Transverse colon (tissue), 4 donors: ENCODE data around the gene TEX30. TPM values are rescaled to one million over a fixed set of nuclear protein-coding genes. Genes with fewer than 3 reads are reported as not detected.

Source experiments
- DNase-seq: peaks from one replicate; pipeline ENCODE4 v3.0.0-alpha.2; 2019
- H3K27ac ChIP-seq, 4 donors: fragments of 200-600 bp; sonication (generic); 2 replicates each; pipeline ENCODE4 v1.5.1; 2016 to 2018; ENCODE audit warnings: inconsistent platforms in 4 of 4
- H3K27me3 ChIP-seq: fragments of 200-600 bp; sonication (generic); 2 replicates; pipeline ENCODE4 v1.5.1; 2017; ENCODE audit warnings: inconsistent platforms
- H3K36me3 ChIP-seq, 4 donors: fragments of 200-600 bp; sonication (generic); 2 replicates each; pipeline ENCODE4 v1.5.1; 2017 to 2019; ENCODE audit warnings: inconsistent platforms in 4 of 4
- H3K4me1 ChIP-seq, 4 donors: fragments of 200-600 bp; sonication (generic); 2 replicates each; pipeline ENCODE4 v1.5.1; 2017 to 2020; ENCODE audit warnings: inconsistent platforms in 4 of 4
- H3K4me3 ChIP-seq, 4 donors: fragments of 200-600 bp; sonication (generic); 1 replicate in 1 of 4; 2 replicates in 3 of 4; pipeline versions ENCODE4 v1.5.1 to v1.6.1; 2017 to 2019; ENCODE audit warnings: inconsistent platforms in 4 of 4
- H3K9me3 ChIP-seq, 2 donors: fragments of 200-600 bp; sonication (generic); 2 replicates each; pipeline ENCODE4 v1.5.1; 2017 to 2019; ENCODE audit warnings: inconsistent platforms in 2 of 2
- EP300 ChIP-seq: sonication (generic); formaldehyde crosslinking; IDR thresholded peaks from one replicate; pipeline ENCODE4 v1.6.1; 2017; ENCODE audit warnings: antibody characterized with exemption, low read depth
- POLR2A ChIP-seq: fragments of 450-650 bp; IDR thresholded peaks from one replicate; pipeline ENCODE4 v1.6.1; 2016; ENCODE audit warnings: antibody characterized with exemption, mild to moderate bottlenecking, moderate library complexity
- POLR2AphosphoS5 ChIP-seq, 3 donors: sonication (generic); formaldehyde crosslinking; IDR thresholded peaks; one replicate each; pipeline ENCODE4 v1.6.1; 2016; ENCODE audit warnings: antibody characterized with exemption in 3 of 3
- WGBS, 2 donors: methylation state at CpG; one replicate each; pipeline ENCODE4 v1.1.5; 2018; ENCODE audit warnings: low coverage in 1 of 2; 5-methylcytosine and 5-hydroxymethylcytosine counted together
- in situ Hi-C, 4 donors: fragments of 200-750 bp; cut with MboI; loops; one replicate each; pipeline versions ENCODE4 v1.15.0 to v1.15.1; 2017; ENCODE audit warnings: low sequenced_read_pairs in 3 of 4, low pct_ligation_motif_present in 1 of 4, low pct_unique_long_range_greater_than_20kb in 1 of 4
- intact Hi-C: fragments of 100-400 bp; cut with DNase I; formaldehyde crosslinking; loops from one replicate; pipeline ENCODE4 v1.15.1; 2023; ENCODE audit warnings: low total_unique reads
- total RNA-seq, 4 donors: library from RNA; depleted of rRNA; stranded (reverse); fragments of >200 nt; gene quantifications; one replicate each; pipeline ENCODE4 v1.1.0, GENCODE V29; 2016
- TF ChIP-seq, protein P1 (sequence below), 5 experiments: fragments of 200-600 bp in 3 of 5; fragments of 450-650 bp in 2 of 5; sonication (generic) in 3 of 5; IDR thresholded peaks; 1 replicate in 2 of 5; 2 replicates in 3 of 5; pipeline ENCODE4 v1.5.1; 2016 to 2017; ENCODE audit warnings: antibody characterized with exemption in 5 of 5, inconsistent platforms in 3 of 5, mild to moderate bottlenecking in 2 of 5, moderate library complexity in 1 of 5

Gene TEX30
- total RNA-seq, 4 donors from 2014 or later, result 5.4 to 6.0 (median 6.0) TPM; not detected in 1

DNA sequence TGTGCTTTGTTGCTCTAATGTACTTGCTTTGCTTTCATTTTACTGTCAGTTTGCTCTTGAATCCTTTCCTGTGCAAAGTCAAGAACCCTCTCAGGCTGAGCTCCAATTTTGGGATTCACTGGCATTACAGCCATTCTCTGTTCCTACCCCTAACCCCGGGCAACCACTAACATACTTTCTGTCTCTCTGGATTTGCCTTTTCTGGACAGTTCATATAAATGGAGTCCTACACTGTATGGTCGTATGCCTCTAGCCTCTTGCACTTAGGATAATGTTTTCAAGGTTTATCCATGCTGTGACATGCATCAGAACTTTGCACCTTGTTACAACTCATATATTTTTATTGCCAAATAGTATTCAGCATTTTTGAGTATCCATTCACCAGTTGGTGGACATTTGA is 2.7 kb upstream of the TEX30 start:
- H3K4me1 ChIP-seq, result peaks cover 0 to 13% (median 11%) of the 10 kb centered on the region in 4 donors
- in situ Hi-C loops (no loop called here), intact Hi-C loops (loop anchor here (10.0 kb wide), 1 partner anchor 181 kb away; the partner anchor contains the start of gene TPP2)
- 76% methylated on average over 2 of the region's 2 CpGs; no CpG with 5 or more reads in 1 of the 2 donors for WGBS, 2 donors
- H3K36me3 ChIP-seq, result no peaks in the 10 kb centered on the region
- no peaks in the 10 kb centered on the region for H3K9me3 ChIP-seq
- no peak for TF ChIP-seq POLR2A
- DNase-seq, result no peak
- H3K27ac ChIP-seq, result no peak overlapping the region
- H3K4me3 ChIP-seq, result no peak overlapping the region
- H3K27me3 ChIP-seq, result no peaks in the 10 kb centered on the region

DNA sequence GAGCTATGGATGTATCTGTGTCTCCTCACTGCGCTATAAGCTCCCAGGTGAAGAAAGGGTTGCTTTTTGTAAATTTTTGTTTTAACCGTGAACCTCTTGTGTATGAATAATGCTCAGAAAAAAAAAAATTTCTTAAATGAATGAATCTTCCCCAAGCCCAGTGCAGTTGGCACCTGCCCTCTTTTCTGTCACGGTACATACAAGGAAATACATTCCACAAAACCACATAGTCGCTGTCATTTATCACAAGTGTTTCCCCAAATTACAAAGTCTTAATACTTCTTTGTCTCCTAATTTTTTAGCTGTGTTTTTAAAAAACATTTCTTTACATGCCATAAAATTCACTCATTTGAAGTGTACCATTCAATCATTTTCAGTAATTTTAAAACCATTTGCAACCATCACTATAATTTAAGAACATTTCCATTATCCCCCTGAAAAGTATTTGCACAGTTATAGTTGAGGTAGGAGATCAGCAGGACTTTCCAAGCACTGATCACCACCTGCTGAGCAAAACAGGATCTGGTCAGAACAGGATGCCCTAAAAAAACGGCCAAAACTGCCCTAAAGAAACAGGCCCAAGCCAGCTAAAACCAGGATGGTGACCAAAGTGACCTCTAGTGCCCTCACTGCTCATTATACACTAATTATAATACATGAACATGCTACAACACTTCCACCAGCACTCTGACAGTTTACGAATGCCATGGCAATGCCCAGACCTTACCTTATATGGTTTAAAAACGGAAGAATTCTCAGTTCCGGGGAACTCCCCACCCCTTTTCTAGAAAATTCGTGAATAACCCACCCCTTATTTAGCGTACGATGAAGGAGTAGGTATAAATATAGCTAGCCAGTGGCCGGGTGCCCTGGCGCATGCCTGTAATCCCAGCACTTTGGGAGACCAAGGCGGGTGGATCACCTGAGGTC is 1.3 kb upstream of the TEX30 start:
- H3K27ac ChIP-seq, result no peak overlapping the region
- H3K9me3 ChIP-seq, result no peaks in the 10 kb centered on the region
- WGBS, 2 donors, result 84 to 94% methylated on average over 12 to 14 of the region's 14 CpGs
- no peak for DNase-seq
- TF ChIP-seq, protein P1, sequence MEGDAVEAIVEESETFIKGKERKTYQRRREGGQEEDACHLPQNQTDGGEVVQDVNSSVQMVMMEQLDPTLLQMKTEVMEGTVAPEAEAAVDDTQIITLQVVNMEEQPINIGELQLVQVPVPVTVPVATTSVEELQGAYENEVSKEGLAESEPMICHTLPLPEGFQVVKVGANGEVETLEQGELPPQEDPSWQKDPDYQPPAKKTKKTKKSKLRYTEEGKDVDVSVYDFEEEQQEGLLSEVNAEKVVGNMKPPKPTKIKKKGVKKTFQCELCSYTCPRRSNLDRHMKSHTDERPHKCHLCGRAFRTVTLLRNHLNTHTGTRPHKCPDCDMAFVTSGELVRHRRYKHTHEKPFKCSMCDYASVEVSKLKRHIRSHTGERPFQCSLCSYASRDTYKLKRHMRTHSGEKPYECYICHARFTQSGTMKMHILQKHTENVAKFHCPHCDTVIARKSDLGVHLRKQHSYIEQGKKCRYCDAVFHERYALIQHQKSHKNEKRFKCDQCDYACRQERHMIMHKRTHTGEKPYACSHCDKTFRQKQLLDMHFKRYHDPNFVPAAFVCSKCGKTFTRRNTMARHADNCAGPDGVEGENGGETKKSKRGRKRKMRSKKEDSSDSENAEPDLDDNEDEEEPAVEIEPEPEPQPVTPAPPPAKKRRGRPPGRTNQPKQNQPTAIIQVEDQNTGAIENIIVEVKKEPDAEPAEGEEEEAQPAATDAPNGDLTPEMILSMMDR (IDR thresholded peaks at IDR 0.05), result no peak
- no peak for TF ChIP-seq POLR2AphosphoS5 (IDR thresholded peaks at IDR 0.05)
- no peak for TF ChIP-seq EP300
- no peak for TF ChIP-seq POLR2A
- peaks cover 0 to 13% (median 11%) of the 10 kb centered on the region in 4 donors for H3K4me1 ChIP-seq
- intact Hi-C loops (loop anchor here (2.0 to 10.0 kb wide), 2 partner anchors 24 to 180 kb away; partner anchors contain the start of genes BIVM, POGLUT2 and TPP2), in situ Hi-C loops (no loop called here)
- H3K36me3 ChIP-seq, result no peaks in the 10 kb centered on the region
- no peaks in the 10 kb centered on the region for H3K27me3 ChIP-seq
- no peak overlapping the region for H3K4me3 ChIP-seq

DNA sequence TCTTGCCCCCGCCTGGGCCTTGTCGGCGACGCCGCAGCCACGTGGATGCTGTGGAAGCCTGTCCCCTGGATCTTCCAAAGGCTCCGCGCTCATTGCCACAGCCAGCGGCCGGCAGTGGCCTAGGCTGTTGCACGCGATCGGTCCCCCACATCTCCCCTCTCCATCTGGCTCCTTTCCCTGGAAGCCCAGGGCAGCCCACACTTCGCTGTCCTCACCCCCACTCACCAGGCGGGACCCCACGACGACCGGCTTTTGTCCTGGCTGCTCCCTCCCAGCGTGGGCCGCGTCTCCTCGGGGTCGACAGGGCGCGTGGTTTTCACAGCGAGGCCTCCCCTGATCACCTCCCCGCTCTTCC is 605 bp upstream of the TEX30 start:
- 86 to 90% methylated on average over 10 to 27 of the region's 27 CpGs for WGBS, 2 donors
- no peaks in the 10 kb centered on the region for H3K27me3 ChIP-seq
- peak overlapping the region in 3 of 4 donors; percentile 72 to 88 (median 75) for H3K4me3 ChIP-seq
- H3K9me3 ChIP-seq, result no peaks in the 10 kb centered on the region
- H3K4me1 ChIP-seq, result peaks cover 0 to 13% (median 11%) of the 10 kb centered on the region in 4 donors
- in situ Hi-C loops (no loop called here), intact Hi-C loops (loop anchor here (2.0 to 10.0 kb wide), 2 partner anchors 25 to 179 kb away; partner anchors contain the start of genes BIVM, POGLUT2 and TPP2)
- TF ChIP-seq, protein P1 (IDR thresholded peaks at IDR 0.05), result no peak
- no peak for TF ChIP-seq POLR2A
- no peak for TF ChIP-seq POLR2AphosphoS5 (IDR thresholded peaks at IDR 0.05)
- no peak for TF ChIP-seq EP300
- H3K27ac ChIP-seq, result peak overlapping the region; percentile 81 to 92 (median 90)
- no peaks in the 10 kb centered on the region for H3K36me3 ChIP-seq
- no peak for DNase-seq

DNA sequence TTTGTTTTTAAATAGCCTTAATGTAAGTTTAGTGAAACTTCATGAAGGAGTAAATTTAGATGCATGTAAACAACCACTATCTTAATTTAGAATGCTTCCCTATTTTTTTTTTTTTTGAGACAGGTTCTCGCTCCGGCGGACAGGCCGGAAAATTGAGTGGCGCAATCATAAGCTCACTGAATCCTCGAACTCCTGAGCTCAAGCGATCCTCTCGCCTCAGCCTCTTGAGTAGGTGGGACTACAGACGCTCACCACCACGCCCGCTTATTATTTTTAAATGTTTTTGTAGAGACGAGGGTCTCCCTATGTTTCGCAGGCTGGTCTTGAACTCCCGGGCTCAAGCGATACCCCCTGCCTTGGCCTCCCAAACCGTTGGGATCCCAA is 1.6 kb downstream of the TEX30 start:
- intact Hi-C loops (loop anchor here (10.0 kb wide), 1 partner anchor 177 kb away; the partner anchor contains the start of gene TPP2), in situ Hi-C loops (no loop called here)
- no peaks in the 10 kb centered on the region for H3K27me3 ChIP-seq
- no peaks in the 10 kb centered on the region for H3K36me3 ChIP-seq
- DNase-seq, result no peak
- no peak overlapping the region for H3K27ac ChIP-seq
- WGBS, 2 donors, result 91 to 98% methylated on average over 10 to 16 of the region's 16 CpGs
- no peak for TF ChIP-seq POLR2AphosphoS5 (IDR thresholded peaks at IDR 0.05)
- TF ChIP-seq POLR2A, result no peak
- no peak for TF ChIP-seq EP300
- TF ChIP-seq, protein P1 (IDR thresholded peaks at IDR 0.05), result no peak
- H3K4me1 ChIP-seq, result peaks cover 0 to 13% (median 11%) of the 10 kb centered on the region in 4 donors
- H3K4me3 ChIP-seq, result no peak overlapping the region
- no peaks in the 10 kb centered on the region for H3K9me3 ChIP-seq
